Effector CD4-positive, alpha-beta T cell (primary cell): Measurements from ENCODE around the gene CYP4A11.
"Not testable (repeated sequence)": the region's sequence is repeated elsewhere in the genome, so short reads cannot be mapped to it uniquely, and the experiment has no call there.

Experiments
- DNase-seq: peaks from one replicate; pipeline ENCODE4 v3.0.0-alpha.2; 2020

The CYP4A11 gene

DNA sequence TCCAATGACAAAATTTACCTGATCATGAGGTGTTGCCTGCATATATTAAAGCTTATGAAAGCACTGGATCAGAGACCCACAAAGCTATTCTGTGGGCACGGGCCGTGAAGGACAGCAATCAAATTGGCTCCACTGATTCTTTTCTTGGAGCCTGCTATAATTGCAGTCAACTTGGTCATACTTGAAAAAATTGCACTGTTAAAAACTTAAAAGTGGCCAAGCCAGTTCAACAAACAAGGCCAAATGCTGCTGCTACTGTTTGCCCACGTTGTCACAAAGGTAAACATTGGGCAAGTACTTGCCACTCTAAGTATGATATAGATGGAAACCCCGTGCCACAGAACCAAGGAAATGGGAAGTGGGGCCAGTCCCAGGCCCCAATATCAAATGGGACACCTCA is 37.8 kb downstream of the CYP4A11 start:
- DNase-seq = no peak

DNA sequence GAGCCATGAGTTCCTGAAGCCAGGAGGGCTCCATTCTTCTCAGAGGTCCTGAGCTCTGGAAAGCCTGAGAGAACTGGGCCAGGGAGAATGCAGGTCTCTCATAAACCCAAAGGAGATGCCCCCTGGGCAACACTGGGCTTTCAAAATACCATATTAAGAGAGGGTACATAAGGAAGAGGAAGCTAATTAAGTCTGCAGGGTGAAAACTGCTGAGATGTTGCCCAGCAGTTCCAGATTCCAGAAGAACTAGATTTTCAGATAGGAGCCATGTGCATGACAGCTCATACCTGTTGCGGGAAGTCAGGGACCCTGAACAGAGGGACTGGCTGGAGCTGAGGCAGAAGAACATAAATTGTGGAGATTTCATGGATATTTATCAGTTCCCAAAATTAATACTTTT is 40.9 kb downstream of the CYP4A11 start:
- DNase-seq = no peak

DNA sequence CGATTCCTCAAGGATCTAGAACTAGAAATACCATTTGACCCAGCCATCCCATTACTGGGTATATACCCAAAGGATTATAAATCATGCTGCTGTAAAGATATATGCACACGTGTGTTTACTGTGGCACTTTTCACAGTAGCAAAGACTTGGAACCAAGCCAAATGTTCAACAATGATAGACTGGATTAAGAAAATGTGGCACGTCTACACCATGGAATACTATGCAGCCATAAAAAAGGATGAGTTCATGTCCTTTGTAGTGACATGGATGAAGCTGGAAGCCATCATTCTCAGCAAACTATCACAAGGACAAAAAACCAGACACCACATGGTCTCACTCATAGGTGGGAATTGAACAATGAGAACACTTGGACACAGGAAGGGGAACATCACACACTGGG is 59.6 kb downstream of the CYP4A11 start:
- DNase-seq = not testable (repeated sequence)
